HG02970 (cell line): Measurements from ENCODE around the gene P2RY11.

Experiments
- ATAC-seq: cut with Tn5 transposase; IDR thresholded peaks from one replicate; pipeline ENCODE4 v1.9.1; 2021; ENCODE audit warnings: mild to moderate bottlenecking, moderate library complexity, moderate number of reproducible peaks; ENCODE audit not compliant: unreplicated experiment, low FRiP score

The P2RY11 gene

DNA sequence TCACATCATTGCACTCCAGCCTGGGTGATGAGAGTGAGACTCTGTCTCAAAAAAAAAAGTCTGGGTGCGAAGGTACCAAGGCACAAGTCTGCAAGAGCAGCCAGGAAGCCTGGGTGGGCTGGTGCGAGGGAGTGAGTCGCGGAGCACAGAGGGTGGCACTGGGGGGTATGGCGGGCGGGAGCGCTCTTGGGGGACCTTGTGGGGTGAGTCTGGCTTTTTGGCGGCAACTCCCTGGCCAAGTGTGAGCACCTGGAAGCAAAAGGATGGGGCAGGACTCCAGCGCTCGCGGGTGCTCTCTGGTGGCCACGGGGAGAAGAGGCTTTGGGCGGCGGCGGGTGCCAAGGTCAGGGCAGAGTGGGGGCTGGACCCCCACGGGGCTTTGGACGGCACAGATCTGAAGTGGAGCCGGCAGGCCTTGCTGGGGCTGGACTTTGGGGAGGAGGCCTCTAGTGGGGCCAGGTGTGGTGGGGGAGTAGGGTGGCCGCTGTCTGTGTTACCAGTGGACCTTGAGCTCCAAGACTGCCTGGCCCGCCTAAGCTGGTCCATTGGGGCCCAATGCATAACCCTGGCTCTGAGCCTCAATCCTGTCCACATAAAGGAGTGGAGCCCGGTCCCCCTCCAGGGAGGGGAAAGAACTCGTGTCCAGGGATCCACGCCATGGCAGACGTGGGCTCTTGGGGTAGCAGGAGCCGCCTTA lies 1.6 kb downstream of the P2RY11 start:
- no peak for ATAC-seq

DNA sequence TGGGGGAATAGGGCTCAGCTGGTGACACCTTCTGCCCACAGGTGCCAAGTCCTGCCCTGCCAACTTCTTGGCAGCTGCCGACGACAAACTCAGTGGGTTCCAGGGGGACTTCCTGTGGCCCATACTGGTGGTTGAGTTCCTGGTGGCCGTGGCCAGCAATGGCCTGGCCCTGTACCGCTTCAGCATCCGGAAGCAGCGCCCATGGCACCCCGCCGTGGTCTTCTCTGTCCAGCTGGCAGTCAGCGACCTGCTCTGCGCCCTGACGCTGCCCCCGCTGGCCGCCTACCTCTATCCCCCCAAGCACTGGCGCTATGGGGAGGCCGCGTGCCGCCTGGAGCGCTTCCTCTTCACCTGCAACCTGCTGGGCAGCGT lies 2.1 kb downstream of the P2RY11 start:
- no peak for ATAC-seq

DNA sequence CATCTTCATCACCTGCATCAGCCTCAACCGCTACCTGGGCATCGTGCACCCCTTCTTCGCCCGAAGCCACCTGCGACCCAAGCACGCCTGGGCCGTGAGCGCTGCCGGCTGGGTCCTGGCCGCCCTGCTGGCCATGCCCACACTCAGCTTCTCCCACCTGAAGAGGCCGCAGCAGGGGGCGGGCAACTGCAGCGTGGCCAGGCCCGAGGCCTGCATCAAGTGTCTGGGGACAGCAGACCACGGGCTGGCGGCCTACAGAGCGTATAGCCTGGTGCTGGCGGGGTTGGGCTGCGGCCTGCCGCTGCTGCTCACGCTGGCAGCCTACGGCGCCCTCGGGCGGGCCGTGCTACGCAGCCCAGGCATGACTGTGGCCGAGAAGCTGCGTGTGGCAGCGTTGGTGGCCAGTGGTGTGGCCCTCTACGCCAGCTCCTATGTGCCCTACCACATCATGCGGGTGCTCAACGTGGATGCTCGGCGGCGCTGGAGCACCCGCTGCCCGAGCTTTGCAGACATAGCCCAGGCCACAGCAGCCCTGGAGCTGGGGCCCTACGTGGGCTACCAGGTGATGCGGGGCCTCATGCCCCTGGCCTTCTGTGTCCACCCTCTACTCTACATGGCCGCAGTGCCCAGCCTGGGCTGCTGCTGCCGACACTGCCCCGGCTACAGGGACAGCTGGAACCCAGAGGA lies 2.6 kb downstream of the P2RY11 start:
- ATAC-seq, result no peak

DNA sequence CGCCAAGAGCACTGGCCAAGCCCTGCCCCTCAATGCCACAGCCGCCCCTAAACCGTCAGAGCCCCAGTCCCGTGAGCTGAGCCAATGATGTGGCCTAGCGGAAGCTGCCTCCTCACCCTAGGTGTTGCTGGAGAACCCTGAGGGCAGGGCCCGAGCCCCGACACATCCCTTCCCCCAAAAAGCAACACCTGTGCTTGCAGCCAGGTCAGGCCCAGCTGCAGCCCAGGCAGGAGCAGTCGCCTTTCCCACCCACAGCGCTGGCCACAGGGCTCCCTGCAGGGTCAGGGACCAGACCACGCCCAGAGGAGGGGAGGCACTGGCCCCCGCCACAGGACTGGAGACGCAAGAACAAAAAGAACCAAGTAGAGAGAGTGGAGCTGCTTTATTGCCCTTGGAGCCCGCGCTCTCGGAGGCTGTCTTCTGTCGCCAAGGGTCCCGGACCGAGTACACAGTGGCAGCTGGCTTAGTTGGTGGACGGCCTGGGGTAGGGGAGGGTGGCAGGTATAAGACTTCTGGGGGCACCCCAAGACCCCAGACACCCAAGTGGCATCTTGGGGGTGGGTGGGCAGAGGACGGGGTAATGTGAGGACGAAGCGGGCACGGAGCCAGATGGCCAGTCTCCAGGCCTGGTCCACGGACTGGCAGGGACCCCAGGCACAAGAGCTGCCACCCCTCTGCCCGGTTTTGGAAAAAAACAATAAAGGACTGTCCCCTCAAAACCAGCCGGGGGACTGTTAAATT lies 3.3 kb downstream of the P2RY11 start:
- ATAC-seq, result no peak

DNA sequence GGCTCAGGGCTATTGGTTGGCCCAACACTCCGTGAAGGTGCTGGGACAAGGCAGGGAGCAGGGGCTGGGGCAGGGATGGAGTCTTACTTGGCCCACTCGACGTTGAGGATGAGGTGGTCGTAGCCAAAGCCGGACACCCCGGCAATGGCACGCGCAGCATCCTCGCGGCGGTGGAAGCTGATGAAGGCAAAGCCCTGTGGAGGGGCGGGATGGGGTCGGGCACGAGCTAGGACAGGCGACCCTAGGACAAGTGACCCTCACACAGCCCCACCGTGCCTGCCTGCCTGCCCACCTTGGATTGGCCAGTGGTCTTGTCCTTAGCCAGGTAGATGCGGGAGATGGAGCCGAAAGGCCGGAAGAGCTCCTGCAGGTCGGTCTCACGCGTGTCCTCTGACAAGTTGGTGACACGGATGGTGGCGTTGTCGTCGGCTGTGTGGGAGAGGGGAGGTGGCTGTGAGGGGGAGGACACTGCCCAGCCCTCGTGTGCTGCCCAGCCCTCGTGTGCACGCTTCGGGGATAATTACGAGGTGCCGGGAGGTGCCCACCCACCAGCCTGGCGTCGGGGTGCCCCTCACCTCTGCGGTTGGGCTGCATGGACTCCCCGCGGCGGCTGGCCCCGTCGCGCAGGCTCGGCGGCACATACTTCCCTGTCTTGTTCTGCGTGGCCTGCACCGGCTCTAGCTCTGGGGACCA lies 4.0 kb downstream of the P2RY11 start:
- ATAC-seq, result no peak

DNA sequence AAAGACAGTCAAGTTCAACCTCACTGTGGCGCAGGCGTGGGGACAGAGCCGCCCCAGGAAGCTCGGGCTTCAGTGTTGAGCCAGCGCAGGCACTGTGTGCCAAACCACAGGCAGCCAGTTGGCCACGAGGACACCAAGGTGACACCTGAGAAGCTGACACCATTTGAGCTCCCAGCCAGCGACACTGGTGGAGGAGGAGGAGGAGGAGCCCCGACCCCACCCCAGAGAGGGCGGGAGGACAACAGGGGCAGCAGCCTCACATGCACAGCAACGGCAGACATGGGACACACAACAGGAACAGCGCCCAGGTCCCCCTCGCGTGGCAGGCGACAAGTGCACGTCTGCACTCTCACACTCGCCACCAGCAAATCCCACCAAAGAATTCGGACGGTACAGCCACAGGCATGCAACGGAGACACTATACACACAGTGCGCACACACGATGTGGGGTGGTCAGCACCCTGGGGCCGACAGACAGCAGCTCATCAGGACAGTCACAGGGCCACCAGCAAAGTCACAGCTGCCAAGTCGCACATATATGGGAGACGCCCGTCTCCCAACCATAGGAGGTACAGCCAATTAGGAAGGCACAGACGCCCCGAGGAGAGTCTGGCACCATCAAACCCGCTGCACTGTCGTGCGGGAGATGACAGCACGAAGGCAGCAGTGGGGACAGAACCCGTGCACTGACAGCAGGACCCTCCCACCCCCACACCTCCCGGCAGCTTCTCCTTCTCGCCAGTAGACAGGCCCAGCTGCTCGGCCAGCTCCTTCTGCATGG lies 4.8 kb downstream of the P2RY11 start:
- ATAC-seq, result no peak

DNA sequence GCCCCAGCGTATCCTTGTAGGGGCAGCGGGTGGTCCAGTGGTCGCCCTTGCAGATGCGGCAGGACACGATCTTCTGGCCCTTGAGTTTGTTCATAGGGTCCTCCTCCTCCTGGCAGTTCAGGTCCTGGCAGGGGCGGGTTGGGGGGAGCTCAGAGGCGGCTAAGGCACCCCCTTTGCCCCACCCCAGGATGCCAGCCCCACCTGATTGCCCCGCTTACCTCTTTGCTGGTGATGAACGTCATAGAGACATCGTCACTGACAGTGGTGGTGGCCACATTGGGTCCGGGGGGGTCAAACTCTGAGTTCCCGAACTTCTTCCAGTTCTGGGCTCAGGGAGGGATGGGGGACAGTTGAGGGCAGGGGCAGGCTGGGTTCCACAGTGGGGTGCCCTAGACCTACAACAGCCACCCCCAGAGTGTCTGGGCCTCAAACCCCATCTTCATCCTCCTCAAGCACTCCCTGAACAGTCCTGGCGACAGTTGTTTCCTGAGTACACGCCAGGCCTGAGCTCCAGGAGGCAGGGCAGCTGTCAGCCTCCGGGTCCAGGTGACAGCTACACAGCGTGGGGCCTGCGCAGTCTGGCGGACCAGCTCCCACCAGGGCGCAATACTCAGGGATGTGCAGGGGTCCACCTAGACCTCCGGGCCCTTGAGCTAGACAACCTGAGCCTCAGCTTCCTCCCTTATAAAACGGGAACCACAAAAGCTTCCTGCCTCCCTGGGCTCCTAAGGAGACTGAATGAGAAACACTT lies 5.5 kb downstream of the P2RY11 start:
- no peak for ATAC-seq

DNA sequence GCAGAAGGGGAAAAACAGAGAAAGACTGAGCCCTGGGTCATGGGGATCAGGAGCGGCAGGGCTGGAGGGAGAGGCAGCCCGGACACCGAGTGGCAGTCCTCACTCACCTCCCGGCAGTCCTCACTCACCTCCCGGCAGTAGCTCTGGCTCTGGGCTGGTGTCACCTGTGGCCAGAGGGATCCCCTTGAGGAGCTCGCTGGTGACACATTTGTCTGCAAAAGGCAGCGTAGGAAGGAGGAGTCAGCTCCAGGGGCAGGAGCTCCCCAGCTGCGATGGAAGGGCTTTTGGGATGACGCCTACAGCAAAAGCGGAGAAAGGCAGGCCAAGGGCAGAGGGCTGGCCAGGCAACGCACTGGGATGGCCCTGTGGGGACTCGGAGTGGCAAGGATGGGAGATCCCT lies 7.5 kb downstream of the P2RY11 start:
- no peak for ATAC-seq

DNA sequence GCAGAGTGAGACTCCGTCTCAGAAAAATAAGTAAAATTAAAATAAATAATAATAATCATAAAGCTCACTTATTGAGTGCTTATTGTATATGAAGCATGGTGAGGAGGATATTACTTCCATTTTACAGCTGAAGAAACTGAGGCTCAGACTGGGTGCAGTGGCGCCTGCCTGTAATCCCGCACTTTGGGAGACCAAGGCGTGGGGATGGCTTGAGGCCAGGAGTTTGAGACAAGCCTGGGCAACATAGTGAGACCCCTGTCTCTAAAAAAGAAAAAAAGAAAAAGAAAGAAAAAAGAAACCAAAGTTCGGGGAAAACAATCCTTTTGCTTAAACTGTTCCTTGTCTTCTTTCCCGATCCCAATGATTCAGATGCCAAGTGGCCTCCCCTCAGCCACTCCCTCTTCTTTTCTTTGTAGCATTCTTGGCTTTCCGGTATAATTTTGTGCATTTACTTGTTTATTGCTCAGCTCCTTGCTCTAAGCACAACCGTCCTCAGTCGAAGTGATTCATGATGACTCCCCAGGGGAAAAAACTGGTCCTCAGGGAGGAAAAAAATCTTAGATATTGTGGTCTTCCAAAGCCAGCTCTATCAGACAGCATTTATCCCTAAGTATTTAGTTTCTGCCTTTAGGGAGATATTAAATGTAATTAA lies 9.2 kb downstream of the P2RY11 start:
- ATAC-seq, result no peak

DNA sequence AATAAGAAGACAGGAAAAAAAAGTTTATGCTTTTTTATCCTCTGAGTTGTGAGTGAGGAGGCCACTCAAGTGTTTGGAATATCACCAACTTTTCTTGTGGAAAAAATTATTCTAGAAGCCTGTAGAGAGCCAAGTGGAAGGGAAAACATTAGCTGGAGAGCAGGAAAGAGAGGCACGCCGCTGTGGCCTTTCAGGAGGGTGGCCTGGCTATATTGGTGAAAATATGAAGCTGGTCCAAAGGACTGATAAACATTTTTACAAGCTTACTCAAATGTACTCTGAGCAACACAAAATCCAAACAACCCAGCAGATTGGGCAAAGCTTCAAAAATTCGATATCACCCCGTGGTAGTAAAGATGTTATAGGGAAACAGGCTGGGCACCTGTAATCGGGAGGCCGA lies 10.6 kb downstream of the P2RY11 start:
- no peak for ATAC-seq

DNA sequence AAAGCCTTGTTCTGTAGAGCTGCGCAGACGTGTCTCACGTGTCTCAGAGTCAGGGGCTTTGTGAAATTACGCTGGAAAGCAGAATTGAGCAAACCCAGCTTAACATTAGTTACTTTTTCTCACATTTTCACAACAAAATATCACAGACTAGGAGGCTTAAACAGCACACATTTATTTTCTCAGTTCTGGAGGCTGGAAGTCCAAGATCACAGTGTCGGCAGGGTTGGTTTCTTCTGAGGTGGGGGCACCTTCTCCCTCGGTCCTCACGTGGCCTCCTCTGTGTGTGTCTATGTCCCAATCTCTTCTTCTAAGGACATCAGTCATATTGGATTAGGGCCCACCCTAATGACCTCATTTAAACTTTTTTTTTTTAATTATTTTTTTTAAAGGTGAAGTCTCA lies 12.9 kb downstream of the P2RY11 start:
- no peak for ATAC-seq

DNA sequence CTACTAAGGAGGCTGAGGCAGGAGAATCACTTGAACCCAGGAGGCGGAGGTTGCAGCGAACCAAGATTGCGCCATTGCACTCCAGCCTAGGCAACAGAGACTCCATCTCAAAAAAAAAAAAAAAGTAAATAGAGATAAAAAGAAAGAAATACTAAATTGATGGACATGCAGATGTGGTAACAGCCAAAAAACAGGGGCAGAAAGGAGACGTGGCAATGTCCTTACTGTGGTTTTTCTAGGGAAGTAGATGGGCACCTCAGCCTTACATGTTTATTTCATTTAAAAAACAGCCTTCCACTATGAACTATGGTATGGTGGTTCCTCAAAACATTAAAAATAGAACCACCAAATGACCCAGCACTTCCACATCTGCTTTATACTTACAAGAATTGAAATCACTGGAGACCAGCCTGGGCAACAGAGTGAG lies 14.7 kb downstream of the P2RY11 start:
- no peak for ATAC-seq

DNA sequence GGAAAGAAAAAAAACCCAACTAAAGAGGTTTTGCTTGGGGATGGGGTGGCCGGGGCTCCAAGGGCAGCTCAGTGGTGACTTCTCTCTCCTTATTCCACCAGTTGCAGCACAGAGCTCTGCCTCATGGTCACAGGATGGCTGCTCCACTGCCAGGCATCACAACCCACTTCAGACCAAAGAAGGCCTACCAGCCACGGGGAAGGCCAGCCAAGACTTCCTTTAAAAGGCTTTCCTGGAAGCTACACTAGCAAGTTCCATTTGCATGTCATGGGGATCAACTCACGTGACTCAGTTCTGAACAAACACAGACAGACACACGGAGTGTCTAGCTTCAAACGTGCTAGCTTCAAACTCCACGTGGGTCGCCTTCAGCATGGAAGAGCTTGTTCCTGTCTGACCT lies 21.4 kb downstream of the P2RY11 start:
- ATAC-seq, result no peak

DNA sequence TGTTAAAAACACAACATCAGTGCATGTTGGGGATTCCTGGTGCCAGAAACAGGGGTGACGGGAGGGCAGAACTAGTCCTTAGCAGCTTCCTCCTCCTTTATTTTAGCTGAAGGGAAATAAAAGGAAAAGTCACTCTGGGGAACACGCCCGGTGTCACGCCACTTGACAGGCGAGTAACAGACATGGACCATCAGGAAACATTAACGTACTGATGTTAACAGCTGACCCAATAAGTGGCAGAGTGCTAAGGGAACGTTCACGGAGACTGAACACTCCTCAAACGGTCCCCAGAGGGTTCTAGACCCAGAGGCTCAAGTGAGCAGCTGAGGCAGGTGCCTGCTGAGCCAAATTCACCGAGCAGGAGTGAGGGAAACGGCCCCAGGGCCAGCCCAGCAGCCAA lies 22.1 kb downstream of the P2RY11 start:
- ATAC-seq, result no peak

DNA sequence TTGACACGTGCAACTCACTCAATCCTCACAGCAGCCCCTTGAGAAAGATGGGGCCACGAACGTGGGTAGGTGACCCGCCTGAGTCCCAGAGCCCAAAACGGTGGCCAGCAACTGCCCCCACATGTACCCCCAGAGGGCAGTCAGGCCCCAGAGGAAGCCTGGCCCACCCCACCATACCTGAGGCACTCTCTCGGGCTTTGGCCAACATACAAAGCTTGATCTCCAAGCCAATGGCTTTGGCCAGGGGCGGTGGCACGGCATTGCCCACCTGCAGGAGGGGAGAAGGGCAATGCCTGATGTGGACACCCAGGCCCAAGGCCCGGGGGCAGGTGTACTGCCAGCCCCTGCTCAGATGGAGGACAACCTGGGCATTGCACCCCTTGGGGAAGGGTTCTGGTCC lies 22.5 kb downstream of the P2RY11 start:
- ATAC-seq, result no peak

DNA sequence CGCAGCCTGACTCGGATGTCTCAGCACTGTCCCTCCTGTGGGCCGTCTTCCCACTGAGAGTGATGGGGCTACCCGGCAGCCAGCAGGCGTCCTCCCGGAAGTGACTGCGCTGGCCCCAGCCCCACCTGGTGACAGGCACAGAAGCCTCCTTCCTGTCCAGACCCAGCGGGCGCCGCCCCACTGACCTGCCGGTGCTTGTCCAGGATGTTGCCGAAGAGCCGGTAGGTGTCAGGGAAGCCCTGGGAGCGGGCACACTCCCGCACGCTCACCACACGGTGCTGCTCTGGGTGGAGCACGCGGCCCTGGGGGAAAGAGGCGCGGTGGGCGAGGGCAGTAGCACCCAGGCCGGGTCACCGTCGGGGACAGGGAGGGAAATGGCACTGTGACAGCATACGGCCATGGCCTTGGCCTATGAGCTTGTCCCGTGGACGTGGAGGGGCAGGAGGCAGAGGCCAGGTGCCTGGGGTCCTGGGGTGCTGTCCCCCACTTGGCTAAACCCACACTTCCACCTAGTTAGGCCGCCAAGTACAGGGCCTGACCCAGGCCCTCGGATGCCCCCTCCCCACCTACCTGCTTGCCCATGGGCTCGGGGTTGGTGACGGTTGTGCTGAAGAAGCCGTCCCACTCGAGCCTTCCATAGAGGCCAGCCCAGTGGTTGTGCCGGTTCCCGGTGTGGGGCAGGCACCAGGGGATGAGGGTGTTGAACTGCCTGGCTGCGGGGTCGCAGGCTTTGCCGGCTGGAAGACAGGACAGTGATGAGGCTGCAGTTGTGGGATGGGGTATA lies 24.2 kb downstream of the P2RY11 start:
- ATAC-seq, result no peak

DNA sequence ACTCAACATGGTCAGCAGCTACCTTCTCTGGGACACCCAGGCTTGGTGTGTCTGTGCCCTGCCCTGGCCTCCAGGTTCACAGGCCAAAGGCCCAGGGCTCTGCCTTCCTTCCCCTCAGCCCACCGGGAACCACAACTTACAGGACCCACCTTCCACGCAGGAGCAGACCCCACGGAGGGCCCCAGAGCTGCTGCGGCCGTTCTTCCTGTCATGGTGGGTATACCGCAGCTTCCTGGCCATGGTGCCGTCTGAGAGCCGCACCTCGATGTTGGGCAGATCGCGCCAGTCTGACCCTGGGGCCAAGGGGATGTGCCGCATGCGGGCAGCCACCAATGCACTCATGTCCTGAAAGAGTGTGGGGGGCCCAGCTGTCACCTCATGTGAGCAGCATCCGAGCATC lies 25.4 kb downstream of the P2RY11 start:
- ATAC-seq, result no peak
